Measurements from ENCODE around the gene ATP10A. TPM values are rescaled to one million over a fixed set of nuclear protein-coding genes. Genes with fewer than 3 reads are reported as not detected.

ATP10A gene
- total and polyA plus RNA-seq, 8 donors = 1.5 to 15.2 (median 3.2) TPM

GRCh38 chr15:25768271-25768670 is 94.9 kb downstream of the ATP10A start:
- TF ChIP-seq EP300 (IDR thresholded peaks at IDR 0.05) = no peak
- no peak for TF ChIP-seq POLR2A (IDR thresholded peaks at IDR 0.05)
- TF ChIP-seq POLR2AphosphoS5 (IDR thresholded peaks at IDR 0.05) = no peak
- TF ChIP-seq, protein P1, sequence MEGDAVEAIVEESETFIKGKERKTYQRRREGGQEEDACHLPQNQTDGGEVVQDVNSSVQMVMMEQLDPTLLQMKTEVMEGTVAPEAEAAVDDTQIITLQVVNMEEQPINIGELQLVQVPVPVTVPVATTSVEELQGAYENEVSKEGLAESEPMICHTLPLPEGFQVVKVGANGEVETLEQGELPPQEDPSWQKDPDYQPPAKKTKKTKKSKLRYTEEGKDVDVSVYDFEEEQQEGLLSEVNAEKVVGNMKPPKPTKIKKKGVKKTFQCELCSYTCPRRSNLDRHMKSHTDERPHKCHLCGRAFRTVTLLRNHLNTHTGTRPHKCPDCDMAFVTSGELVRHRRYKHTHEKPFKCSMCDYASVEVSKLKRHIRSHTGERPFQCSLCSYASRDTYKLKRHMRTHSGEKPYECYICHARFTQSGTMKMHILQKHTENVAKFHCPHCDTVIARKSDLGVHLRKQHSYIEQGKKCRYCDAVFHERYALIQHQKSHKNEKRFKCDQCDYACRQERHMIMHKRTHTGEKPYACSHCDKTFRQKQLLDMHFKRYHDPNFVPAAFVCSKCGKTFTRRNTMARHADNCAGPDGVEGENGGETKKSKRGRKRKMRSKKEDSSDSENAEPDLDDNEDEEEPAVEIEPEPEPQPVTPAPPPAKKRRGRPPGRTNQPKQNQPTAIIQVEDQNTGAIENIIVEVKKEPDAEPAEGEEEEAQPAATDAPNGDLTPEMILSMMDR (IDR thresholded peaks at IDR 0.05) = no peak
- peaks cover 0 to 4% (median 0%) of the 10 kb centered on the region in 4 donors for H3K4me1 ChIP-seq
- WGBS, 5 donors = 89 to 100% (median 97%) methylated on average over 1 of the region's 1 CpG
- no peak overlapping the region for H3K27ac ChIP-seq
- H3K36me3 ChIP-seq = peaks cover 0 to 22% (median 7%) of the 10 kb centered on the region in 4 donors
- H3K9me3 ChIP-seq = no peaks in the 10 kb centered on the region
- no peaks in the 10 kb centered on the region for H3K27me3 ChIP-seq
- intact Hi-C loops (cut with DNase I; ENCODE audit: low total_unique reads) = no loop called here
- no peak for DNase-seq
- H3K4me3 ChIP-seq = no peak overlapping the region

GRCh38 chr15:25767356-25768151 is 95.6 kb downstream of the ATP10A start:
- no peak for DNase-seq
- WGBS, 5 donors = 86 to 94% (median 92%) methylated on average over 7 to 13 of the region's 13 CpGs
- intact Hi-C loops (cut with DNase I; ENCODE audit: low total_unique reads) = no loop called here

GRCh38 chr15:25766417-25766816 is 96.7 kb downstream of the ATP10A start:
- TF ChIP-seq, protein P1 (IDR thresholded peaks at IDR 0.05) = no peak
- TF ChIP-seq POLR2AphosphoS5 (IDR thresholded peaks at IDR 0.05) (no peak), EP300 (IDR thresholded peaks at IDR 0.05) (no peak), POLR2A (IDR thresholded peaks at IDR 0.05) (no peak)
- no peaks in the 10 kb centered on the region for H3K9me3 ChIP-seq
- DNase-seq = no peak
- 84 to 93% (median 90%) methylated on average over 7 of the region's 7 CpGs for WGBS, 5 donors
- peaks cover 0 to 7% (median 0%) of the 10 kb centered on the region in 4 donors for H3K4me1 ChIP-seq
- no peak overlapping the region for H3K4me3 ChIP-seq
- no peak overlapping the region for H3K27ac ChIP-seq
- intact Hi-C loops (cut with DNase I; ENCODE audit: low total_unique reads) = no loop called here
- no peaks in the 10 kb centered on the region for H3K27me3 ChIP-seq
- H3K36me3 ChIP-seq = peaks cover 0 to 22% (median 7%) of the 10 kb centered on the region in 4 donors

More at GRCh38 chr15:25767356-25768151, 95.6 kb downstream of the ATP10A start:
- TF ChIP-seq EP300 (IDR thresholded peaks at IDR 0.05) = no peak
- no peak for TF ChIP-seq POLR2AphosphoS5 (IDR thresholded peaks at IDR 0.05)
- no peak for TF ChIP-seq POLR2A (IDR thresholded peaks at IDR 0.05)
- TF ChIP-seq, protein P1 (IDR thresholded peaks at IDR 0.05) = no peak
- H3K9me3 ChIP-seq = no peaks in the 10 kb centered on the region
- no peak overlapping the region for H3K27ac ChIP-seq
- peaks cover 0 to 22% (median 7%) of the 10 kb centered on the region in 4 donors for H3K36me3 ChIP-seq
- no peak overlapping the region for H3K4me3 ChIP-seq
- H3K27me3 ChIP-seq = no peaks in the 10 kb centered on the region
- peaks cover 0 to 7% (median 0%) of the 10 kb centered on the region in 4 donors for H3K4me1 ChIP-seq

DNA sequence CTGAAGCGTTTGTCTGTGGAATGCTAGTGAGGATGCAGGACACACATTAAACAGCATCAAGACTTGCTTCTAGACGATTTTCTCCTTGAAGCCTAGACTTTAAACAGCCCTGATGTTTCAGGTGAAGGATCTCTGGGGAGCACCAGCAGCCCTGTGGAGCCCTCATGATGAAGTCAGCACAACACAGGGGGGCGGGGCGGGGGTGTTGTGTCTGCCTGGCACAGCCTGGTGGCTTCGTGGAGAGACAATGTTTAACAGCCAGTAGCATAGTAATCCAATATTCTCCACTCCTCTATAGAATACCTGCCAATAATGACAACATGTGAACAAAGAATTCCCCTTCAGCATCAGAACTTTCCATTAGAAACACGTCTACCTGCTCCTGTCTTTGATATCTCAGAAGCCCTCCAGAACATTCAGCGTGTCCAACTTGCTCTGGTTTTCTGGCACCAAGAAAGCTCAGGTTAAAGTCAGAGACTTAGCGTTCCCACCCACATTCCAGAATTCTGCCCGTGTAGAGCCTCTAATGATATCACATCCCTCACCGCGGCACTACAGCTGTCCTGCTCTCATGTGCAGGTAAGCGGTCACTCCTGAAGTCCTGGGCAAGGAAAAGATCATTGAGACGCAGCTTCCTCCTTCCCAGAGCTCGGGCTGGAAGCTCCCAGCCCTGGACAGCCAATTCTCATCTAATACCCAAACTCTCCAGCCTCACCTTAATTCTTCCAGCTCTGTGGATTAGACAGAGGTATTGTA is 98.0 kb downstream of the ATP10A start:
- Histone ChIP-seq H3K36me3 (peaks cover 0 to 22% (median 7%) of the 10 kb centered on the region in 4 donors), H3K27ac (no peak overlapping the region), H3K4me1 (peaks cover 0 to 7% (median 0%) of the 10 kb centered on the region in 4 donors), H3K27me3 (no peaks in the 10 kb centered on the region), H3K9me3 (no peaks in the 10 kb centered on the region), H3K4me3 (no peak overlapping the region)
- TF ChIP-seq, protein P1 (IDR thresholded peaks at IDR 0.05) = no peak
- TF ChIP-seq EP300 (IDR thresholded peaks at IDR 0.05) (no peak), POLR2A (IDR thresholded peaks at IDR 0.05) (no peak), POLR2AphosphoS5 (IDR thresholded peaks at IDR 0.05) (no peak)
- intact Hi-C loops (cut with DNase I; ENCODE audit: low total_unique reads) = no loop called here
- DNase-seq = no peak
- WGBS, 5 donors = 83 to 89% (median 86%) methylated on average over 14 of the region's 14 CpGs

Measured in stomach (tissue), 9 donors.